Thoracic aorta (tissue), 2 donors: ENCODE data around the gene DNAJC11. TPM values are rescaled to one million over a fixed set of nuclear protein-coding genes. Genes with fewer than 3 reads are reported as not detected.

Source experiments
- ATAC-seq: fragments of 150-250 bp; one replicate; pipeline ENCODE4 v1.8.0; 2017; ENCODE audit warnings: low read depth; ENCODE audit not compliant: insufficient number of reproducible peaks, low FRiP score
- DNase-seq: peaks from one replicate; pipeline ENCODE4 v3.0.0-alpha.2; 2020; ENCODE audit warnings: low spot score
- H3K27ac ChIP-seq, 2 donors: fragments of 200-600 bp; sonication (generic); 1 replicate in 1 of 2; 2 replicates in 1 of 2; pipeline ENCODE4 v1.5.1; 2016; ENCODE audit warnings: mild to moderate bottlenecking in 2 of 2, moderate library complexity in 2 of 2
- H3K27me3 ChIP-seq: fragments of 200-600 bp; sonication (generic); replicated peaks from 2 replicates; pipeline ENCODE4 v1.6.0; 2016; ENCODE audit warnings: mild to moderate bottlenecking; ENCODE audit not compliant: insufficient read depth
- H3K36me3 ChIP-seq: fragments of 200-600 bp; sonication (generic); one replicate; pipeline ENCODE4 v1.5.1; 2016
- H3K4me1 ChIP-seq, 2 donors: fragments of 200-600 bp; sonication (generic); 1 replicate in 1 of 2; 2 replicates in 1 of 2; pipeline versions ENCODE4 v1.5.1 to v1.6.0; 2016; ENCODE audit warnings: low read depth in 2 of 2, mild to moderate bottlenecking in 1 of 2; ENCODE audit not compliant: control insufficient read depth in 1 of 2
- H3K4me3 ChIP-seq: fragments of 200-600 bp; sonication (generic); 2 replicates; pipeline ENCODE4 v1.5.1; 2016; ENCODE audit warnings: mild to moderate bottlenecking
- H3K9me3 ChIP-seq: fragments of 200-600 bp; sonication (generic); 2 replicates; pipeline ENCODE4 v1.5.1; 2016
- total RNA-seq, 2 donors: library from RNA; depleted of rRNA; stranded (reverse); fragments of >200 nt; gene quantifications; one replicate each; pipeline versions ENCODE4 v1.1.0 to v1.2.3, GENCODE V29; 2016
- TF ChIP-seq, protein P1 (sequence below): fragments of 200-600 bp; sonication (generic); IDR thresholded peaks from one replicate; pipeline ENCODE4 v1.5.1; 2019; ENCODE audit warnings: antibody characterized with exemption

DNAJC11 gene
- total RNA-seq, 2 donors from 2014 or later = 19.4 to 40.4 TPM

DNA sequence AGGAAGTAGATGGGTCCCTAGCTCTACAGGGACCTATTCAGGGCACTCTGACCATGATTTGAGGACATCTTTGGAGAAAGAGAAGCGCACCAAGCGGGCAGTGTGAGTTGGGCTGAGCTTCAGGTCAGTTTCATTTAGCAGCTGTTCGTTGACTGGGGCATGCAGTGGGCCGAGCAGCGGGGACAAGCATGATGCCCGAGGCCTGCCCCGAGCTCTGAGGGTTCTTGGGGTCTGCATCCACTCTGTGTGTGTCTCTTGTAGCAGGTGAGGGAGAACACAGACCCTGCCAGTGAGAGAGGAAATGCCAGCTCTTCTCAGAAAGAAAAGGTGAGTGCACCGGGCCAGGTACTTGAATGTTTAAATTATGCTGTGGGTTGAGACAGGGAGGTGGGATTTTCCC, 71.6 kb downstream of the DNAJC11 start:
- no peaks in the 10 kb centered on the region for H3K27me3 ChIP-seq
- H3K36me3 ChIP-seq = peaks cover 48% of the 10 kb centered on the region
- H3K27ac ChIP-seq = no peak overlapping the region
- H3K4me3 ChIP-seq = no peak overlapping the region
- H3K9me3 ChIP-seq = no peaks in the 10 kb centered on the region
- H3K4me1 ChIP-seq = peaks cover 9 to 23% of the 10 kb centered on the region in 2 donors
- DNase-seq (no peak), ATAC-seq (no peak)
- TF ChIP-seq, protein P1, sequence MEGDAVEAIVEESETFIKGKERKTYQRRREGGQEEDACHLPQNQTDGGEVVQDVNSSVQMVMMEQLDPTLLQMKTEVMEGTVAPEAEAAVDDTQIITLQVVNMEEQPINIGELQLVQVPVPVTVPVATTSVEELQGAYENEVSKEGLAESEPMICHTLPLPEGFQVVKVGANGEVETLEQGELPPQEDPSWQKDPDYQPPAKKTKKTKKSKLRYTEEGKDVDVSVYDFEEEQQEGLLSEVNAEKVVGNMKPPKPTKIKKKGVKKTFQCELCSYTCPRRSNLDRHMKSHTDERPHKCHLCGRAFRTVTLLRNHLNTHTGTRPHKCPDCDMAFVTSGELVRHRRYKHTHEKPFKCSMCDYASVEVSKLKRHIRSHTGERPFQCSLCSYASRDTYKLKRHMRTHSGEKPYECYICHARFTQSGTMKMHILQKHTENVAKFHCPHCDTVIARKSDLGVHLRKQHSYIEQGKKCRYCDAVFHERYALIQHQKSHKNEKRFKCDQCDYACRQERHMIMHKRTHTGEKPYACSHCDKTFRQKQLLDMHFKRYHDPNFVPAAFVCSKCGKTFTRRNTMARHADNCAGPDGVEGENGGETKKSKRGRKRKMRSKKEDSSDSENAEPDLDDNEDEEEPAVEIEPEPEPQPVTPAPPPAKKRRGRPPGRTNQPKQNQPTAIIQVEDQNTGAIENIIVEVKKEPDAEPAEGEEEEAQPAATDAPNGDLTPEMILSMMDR = no peak

DNA sequence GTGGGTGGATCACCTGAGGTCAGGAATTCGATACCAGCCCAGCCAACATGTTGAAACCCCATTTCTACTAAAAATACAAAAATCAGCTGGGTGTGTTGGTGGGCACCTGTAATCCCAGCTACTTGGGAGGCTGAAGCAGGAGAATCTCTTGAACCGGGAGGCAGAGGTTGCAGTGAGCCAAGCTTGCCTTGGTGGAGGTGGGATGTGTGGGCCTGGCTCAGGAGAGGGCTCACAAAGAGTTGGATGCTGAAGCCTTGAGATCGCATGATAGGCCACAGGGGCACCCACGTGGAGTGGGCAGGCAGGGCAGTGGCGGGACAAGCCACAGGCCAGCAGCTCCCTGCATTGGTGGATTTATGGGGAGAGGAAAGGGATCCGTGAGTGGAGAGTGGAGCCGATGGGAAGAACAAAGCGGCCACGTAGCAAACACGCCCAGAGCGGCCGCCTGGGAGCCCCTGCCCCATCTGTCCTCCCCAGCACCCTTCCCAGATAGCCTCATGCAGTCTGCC, 72.6 kb downstream of the DNAJC11 start:
- H3K4me1 ChIP-seq = peaks cover 9 to 30% of the 10 kb centered on the region in 2 donors
- no peak overlapping the region for H3K4me3 ChIP-seq
- DNase-seq (no peak), ATAC-seq (no peak)
- TF ChIP-seq, protein P1 = no peak
- no peaks in the 10 kb centered on the region for H3K27me3 ChIP-seq
- no peaks in the 10 kb centered on the region for H3K9me3 ChIP-seq
- peaks cover 47% of the 10 kb centered on the region for H3K36me3 ChIP-seq
- H3K27ac ChIP-seq = no peak overlapping the region

DNA sequence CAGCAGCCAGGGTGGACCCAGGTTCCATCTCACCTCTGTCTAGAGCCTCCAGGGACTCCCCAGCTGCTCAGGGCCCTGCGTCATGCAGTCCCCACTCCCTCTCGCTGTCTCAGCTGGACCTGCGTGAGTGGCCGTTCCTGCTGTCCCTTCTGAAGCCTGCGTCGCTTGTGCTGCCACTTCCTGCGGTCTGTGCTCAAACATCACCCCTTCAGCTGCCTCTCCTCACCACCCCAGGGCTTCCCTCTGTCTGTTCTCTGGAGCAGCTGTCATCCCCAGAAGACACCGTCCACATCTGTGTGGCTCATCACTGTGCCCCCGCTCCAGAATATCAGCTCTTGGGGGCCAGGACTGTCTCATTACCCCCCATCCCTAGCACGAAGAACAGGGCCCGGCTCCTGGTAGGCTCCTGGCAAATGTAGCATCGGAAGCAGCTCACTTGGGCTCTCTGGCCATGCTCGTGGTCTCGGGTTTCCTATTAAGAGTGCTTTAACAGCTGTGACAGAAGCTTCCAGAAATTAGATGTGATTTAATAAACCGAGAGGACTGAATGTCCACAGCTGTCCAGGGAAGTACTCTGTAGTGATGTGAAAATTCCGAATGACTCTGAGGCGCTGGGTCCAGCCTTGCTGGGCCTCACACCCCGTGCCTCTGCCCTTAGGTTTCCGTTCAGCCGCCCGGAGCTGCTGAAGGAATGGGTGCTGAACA, 73.6 kb downstream of the DNAJC11 start:
- no peak for DNase-seq
- no peak for ATAC-seq
- no peak overlapping the region for H3K27ac ChIP-seq
- peaks cover 40% of the 10 kb centered on the region for H3K36me3 ChIP-seq
- TF ChIP-seq, protein P1 = no peak
- no peaks in the 10 kb centered on the region for H3K9me3 ChIP-seq
- H3K27me3 ChIP-seq = no peaks in the 10 kb centered on the region
- H3K4me3 ChIP-seq = no peak overlapping the region
- peaks cover 9 to 30% of the 10 kb centered on the region in 2 donors for H3K4me1 ChIP-seq

DNA sequence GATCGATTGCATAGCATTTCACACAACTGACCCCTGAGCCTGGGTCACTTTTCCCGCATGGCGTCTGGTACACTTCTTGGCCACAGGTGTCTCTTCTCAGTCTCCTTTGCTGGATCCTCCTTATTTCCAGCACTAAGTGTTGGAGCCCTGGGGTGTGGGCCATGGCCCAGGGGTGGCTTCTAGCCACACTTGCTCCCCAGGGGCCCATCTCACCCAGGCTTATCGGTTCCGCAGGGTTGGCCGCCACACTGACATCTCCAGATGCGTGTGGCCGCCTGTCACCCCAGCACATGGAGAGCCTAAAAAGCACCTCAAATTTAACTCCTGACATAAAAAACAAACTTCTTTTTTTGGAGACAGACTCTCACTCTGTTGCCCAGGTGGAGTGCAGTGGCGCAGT, 74.6 kb downstream of the DNAJC11 start:
- ATAC-seq = no peak
- Histone ChIP-seq H3K27ac (no peak overlapping the region), H3K27me3 (no peaks in the 10 kb centered on the region), H3K4me3 (no peak overlapping the region), H3K36me3 (peaks cover 34% of the 10 kb centered on the region), H3K4me1 (peaks cover 9 to 30% of the 10 kb centered on the region in 2 donors), H3K9me3 (no peaks in the 10 kb centered on the region)
- TF ChIP-seq, protein P1 = no peak
- DNase-seq = no peak

DNA sequence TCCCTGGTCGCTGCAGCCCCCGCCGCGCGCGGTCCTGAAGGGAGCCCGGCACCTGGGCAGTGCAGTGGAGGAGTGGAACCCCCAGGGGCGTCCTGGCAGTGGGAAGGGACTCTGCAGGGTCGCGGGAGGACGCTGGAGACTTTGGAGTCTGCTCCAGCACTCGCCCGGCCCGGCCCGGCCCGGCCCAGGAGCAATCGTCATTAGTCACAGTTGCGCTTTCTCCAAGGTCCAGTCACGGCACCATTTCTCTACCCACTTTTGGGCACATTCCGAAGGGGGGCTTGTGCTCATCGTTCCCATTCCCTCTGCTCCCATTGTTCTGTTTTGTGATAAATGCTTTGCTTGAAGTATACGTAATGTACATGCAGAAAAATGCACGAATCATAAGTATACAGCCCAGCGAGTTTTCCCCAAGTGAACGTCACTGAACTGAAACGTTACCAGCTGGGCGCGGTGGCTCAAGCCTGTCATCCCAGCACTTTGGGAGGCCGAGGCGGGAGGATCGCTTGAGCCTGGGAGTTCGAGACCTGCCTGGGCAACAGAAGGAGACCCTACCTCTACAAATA, 75.9 kb downstream of the DNAJC11 start:
- Histone ChIP-seq H3K4me3 (peak overlapping the region; percentile 75), H3K27ac (peak overlapping the region; percentile 67 to 85), H3K36me3 (peaks cover 44% of the 10 kb centered on the region), H3K27me3 (no peaks in the 10 kb centered on the region), H3K9me3 (no peaks in the 10 kb centered on the region), H3K4me1 (peaks cover 9 to 30% of the 10 kb centered on the region in 2 donors)
- DNase-seq (no peak), ATAC-seq (peak; percentile 17)
- TF ChIP-seq, protein P1 = no peak
